HFF-Myc (cell line): ENCODE data around the gene TNK1.
A peak's percentile ranks its signal among the peaks of the same experiment; 100 is the strongest.

Source experiments
- DNase-seq: peaks from one replicate; pipeline ENCODE4 v3.0.0-alpha.2; 2011; ENCODE audit warnings: low read depth; ENCODE audit errors: extremely low read depth
- H3K4me3 ChIP-seq: replicated peaks from 2 replicates; pipeline ENCODE4 v1.5.1; 2011; ENCODE audit warnings: low read depth, mild to moderate bottlenecking, control low read depth, low read length
- TF ChIP-seq, protein P1 (sequence below): IDR thresholded peaks from 2 replicates; pipeline ENCODE4 v1.5.1; 2012; ENCODE audit warnings: mild to moderate bottlenecking, low read depth, low read length, control low read depth; ENCODE audit errors: missing control alignments

TNK1 gene

DNA sequence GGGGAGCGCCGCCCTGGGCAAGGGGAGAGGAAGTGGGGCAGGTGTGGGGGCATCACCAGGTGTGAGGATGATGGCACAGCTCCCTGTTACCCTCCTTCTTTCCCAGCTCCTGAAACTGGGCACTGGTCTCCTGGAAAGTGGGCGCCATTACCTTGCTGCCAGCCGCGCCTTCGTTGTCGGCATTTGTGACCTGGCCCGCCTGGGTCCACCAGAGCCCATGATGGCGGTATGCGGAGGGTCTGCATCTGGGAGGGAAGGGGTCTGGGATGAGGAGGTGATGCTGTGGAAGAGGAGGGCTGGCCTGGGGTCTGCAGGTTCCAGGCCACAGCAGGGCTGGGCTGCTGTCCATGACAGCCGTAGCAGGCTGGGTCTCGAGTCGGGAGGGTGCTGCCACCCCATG, 39.0 kb upstream of the TNK1 start:
- DNase-seq, result no peak
- TF ChIP-seq, protein P1, sequence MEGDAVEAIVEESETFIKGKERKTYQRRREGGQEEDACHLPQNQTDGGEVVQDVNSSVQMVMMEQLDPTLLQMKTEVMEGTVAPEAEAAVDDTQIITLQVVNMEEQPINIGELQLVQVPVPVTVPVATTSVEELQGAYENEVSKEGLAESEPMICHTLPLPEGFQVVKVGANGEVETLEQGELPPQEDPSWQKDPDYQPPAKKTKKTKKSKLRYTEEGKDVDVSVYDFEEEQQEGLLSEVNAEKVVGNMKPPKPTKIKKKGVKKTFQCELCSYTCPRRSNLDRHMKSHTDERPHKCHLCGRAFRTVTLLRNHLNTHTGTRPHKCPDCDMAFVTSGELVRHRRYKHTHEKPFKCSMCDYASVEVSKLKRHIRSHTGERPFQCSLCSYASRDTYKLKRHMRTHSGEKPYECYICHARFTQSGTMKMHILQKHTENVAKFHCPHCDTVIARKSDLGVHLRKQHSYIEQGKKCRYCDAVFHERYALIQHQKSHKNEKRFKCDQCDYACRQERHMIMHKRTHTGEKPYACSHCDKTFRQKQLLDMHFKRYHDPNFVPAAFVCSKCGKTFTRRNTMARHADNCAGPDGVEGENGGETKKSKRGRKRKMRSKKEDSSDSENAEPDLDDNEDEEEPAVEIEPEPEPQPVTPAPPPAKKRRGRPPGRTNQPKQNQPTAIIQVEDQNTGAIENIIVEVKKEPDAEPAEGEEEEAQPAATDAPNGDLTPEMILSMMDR, result no peak
- H3K4me3 ChIP-seq, result no peak overlapping the region

DNA sequence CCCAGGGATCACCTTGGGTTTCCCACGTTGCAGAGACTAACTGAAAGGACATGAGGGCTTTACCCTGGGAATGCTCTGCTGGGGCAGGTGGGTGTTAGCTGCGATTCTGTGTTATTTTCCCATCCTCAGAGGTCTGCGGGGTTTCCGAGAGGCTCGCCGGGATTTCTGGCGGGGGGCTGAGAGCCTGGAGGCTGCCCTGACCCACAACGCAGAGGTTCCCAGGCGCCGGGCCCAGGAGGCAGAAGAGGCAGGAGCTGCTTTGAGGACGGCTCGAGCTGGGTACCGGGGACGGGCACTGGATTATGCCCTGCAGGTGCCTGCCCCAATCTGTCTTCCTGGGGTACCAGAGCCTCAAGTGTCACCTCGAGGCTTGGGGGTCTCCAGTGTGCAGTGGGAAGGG, 37.6 kb upstream of the TNK1 start:
- TF ChIP-seq, protein P1, result no peak
- no peak overlapping the region for H3K4me3 ChIP-seq
- no peak for DNase-seq

DNA sequence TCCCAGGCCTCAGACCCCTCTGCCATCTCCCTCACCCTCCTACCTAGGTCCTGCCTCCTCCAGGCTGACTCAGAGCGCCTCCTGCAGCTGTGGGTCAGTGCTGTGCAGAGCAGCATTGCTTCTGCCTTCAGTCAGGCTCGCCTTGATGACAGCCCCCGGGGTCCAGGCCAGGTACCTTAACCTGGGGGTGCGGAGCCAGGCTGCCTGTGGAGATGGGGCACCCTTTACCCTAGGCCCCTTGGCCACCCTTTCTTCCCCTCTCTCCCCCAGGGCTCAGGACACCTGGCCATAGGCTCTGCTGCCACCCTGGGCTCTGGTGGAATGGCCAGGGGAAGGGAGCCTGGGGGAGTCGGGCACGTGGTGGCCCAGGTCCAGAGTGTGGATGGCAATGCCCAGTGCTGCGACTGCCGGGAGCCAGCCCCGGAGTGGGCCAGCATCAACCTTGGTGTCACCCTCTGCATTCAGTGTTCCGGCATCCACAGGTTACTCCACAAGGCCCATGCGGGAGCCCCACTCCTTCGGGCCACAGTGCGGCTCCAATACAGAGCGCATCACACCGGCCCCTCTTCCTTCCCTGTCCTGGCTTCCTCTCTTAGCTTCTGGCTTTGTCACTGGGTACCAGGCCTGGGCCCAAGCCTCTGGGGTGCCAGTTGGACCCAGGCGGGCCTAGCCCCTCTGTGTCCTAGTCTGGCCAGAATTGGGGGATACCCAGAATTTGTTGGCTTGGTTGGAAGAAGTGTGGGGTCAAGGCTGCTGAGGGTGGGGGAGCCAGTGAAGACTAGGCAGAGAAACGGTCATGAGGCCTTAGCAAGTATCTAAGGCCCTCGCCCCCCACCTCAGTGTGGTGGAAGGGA, 33.9 kb upstream of the TNK1 start:
- no peak for DNase-seq
- TF ChIP-seq, protein P1, result no peak
- no peak overlapping the region for H3K4me3 ChIP-seq

DNA sequence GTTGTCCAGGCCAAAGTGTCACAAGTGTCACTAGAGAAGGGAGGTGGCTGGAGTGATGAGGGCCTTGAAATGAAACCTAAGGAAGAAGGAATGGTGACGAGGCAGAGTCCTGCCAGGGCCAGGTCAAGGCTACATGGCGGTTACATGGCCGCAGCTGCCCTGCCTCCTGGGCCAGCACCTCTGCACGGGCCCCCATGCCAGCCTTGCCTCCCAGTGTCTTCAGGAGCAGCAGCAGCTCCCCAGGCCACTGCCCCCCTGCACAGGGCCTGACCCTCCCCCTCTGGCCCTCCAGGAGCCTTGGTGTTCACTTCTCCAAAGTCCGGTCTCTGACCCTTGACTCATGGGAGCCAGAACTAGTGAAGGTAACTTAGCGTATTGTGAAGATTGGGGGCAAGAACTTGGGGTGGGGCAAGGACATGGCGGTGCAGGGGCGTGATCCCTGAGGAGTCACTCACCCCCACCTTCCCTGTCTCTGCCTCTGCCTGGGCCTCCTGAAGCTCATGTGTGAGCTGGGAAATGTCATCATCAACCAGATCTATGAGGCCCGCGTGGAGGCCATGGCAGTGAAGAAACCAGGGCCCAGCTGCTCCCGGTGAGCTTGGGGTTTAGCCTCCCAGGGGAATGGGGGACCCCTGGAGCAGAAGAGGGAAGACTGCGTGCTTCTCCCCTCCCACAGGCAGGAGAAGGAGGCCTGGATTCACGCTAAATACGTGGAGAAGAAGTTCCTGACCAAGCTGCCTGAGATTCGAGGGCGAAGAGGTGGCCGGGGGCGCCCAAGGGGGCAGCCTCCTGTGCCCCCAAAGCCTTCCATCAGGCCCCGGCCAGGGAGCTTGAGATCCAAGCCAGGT, 33.0 kb upstream of the TNK1 start:
- DNase-seq, result no peak
- TF ChIP-seq, protein P1, result no peak
- no peak overlapping the region for H3K4me3 ChIP-seq

DNA sequence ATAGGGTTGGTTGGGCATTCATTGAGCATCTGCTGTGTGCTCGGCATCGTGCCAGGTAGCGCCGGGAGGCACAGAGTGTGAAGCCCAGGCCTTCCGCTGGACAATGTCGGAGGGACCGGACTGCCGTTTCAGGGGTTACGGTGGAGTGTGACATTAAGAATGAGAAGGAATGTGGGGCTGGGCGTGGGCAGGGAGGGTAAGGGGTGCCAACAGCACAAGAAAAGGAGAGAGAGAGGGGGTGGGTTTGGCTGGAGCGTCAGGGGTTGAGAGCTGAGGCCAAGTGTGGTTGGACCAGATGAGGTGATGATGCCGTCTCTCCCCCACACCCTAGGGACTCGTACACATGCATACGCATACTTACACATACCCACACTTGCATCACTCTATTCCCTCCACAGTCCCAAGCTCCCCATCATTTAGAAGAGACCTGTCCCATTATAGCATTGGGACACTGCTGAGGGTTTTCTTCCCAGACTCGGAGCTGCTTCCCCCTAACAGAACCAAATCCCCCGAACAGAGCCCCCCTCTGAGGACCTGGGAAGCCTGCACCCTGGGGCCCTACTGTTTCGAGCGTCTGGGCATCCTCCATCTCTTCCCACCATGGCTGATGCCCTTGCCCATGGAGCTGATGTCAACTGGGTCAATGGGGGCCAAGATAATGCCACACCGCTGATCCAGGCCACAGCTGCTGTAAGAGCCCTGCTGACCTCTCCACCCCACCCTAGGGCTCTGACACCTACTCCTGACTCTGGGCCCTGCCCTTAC, 32.2 kb upstream of the TNK1 start:
- H3K4me3 ChIP-seq, result no peak overlapping the region
- TF ChIP-seq, protein P1, result no peak
- no peak for DNase-seq

DNA sequence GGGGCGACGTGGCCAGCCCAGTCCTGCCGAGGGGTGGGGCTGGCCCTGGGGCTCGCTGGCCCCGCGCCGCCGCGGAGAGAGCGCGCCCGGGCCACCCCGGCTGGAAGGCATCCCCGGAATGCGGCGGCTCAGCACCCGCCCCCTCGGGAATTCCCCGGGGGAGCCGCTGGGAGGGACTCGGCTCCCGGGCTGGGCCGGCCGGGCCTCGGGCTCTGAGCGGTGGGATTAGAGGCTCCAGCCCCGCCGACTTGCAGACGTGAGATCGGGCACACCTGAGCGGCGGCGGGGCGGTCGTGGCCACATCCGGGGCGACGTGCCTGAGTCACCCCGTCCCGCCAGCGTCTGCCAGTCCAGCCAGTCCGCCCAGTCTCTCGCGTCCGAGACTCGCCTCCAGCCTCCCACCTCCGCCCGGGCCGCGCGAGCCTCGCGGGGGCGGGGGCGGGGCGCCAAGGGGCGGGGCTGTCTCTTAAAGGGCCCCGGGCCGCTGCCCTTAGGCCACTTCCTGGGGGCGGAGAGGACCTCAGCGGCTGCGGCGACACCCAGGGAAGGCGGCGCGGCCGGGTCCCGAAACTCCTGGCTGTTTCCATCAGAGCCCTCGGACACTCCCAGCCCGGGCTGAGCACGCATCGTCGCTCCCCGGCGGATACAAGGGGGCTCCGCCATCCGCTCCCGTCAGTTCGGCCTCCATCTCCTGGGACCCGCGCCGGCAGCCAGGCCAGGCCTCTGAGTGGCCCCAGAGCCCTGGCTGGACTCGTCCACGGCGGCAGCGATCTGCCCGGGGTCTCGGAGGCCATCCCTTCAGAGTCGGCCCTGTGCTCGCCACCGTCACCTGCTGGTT, 29.0 kb upstream of the TNK1 start, which contains the start of gene KCTD11:
Gene KCTD11 (plus strand): TSS at position 498 of the 838 bp plus-strand sequence.
- DNase-seq, result no peak
- H3K4me3 ChIP-seq, result peak within 1 kb of the TSS; percentile 66
- TF ChIP-seq, protein P1, result peak; percentile 41
